Putamen (tissue), 1 donor: ENCODE results near the gene GRM1.

Experiments used
- DNase-seq: peaks from one replicate; pipeline ENCODE4 v3.0.0-alpha.2; 2016; ENCODE audit warnings: low spot score

Gene GRM1

DNA sequence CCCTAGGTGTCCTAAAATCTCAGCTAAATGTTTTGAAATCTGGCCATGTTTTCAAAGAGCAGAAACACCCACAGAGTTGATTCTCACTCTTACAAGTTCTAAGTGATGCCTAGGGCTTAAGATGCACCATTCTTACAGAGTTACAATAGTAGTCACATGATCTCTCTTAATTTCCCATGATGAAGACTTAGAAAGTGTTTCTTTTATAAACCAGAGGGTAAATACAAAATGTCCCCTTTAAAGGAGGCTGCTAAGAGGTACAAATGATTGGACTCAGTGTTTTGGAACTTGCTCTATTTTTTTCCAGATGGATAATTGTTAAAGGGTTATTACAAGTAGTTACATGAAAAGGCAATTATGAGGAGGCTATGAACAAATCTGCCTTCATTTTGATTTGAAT lies 244.6 kb downstream of the GRM1 start:
- DNase-seq, result no peak

GRCh38 chr6:146277142-146277541 lies 248.3 kb downstream of the GRM1 start:
- no peak for DNase-seq

DNA sequence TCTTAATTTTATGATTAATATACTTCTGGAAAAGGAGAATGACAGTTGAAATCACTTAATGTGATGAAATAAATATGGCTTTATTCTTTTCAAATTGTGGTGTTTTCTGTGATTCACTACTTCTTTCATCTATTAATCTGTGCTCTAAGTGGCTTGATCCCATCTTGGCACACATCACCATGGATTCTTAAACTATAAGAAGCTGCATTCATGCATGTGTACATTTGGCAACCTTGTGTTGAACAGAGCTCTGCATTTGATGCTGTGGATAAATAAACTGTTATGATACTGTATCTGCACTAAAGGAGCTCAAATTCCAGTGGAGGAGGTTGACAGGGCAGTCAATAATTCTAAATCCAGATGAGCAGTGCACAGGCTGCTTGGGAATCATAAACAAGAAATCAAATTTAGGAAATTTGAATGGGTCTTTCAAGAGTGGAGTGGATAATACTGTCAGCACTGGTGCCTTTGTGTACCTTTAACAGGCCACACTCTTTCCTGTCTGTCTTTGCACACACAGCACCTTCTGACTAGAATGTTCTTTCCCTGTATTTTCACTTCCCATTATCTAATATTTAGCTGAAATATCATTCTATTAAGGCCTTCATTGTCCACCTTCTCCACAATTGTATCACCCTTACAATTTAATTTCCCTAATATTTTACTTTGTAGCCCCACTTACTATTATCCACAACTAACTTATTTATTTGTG lies 252.9 kb downstream of the GRM1 start:
- DNase-seq, result no peak

GRCh38 chr6:146282837-146283236 lies 254.0 kb downstream of the GRM1 start:
- no peak for DNase-seq

GRCh38 chr6:146284311-146284710 lies 255.4 kb downstream of the GRM1 start:
- no peak for DNase-seq

- DNase-seq, result no peak
Observed at GRCh38 chr6:146286961-146287360, 258.1 kb downstream of the GRM1 start.

- DNase-seq, result no peak
Observed at GRCh38 chr6:146287691-146288369, 259.0 kb downstream of the GRM1 start.

GRCh38 chr6:146289816-146290588 lies 261.1 kb downstream of the GRM1 start:
- DNase-seq, result no peak

GRCh38 chr6:146290589-146290901 lies 261.7 kb downstream of the GRM1 start:
- DNase-seq, result no peak

DNA sequence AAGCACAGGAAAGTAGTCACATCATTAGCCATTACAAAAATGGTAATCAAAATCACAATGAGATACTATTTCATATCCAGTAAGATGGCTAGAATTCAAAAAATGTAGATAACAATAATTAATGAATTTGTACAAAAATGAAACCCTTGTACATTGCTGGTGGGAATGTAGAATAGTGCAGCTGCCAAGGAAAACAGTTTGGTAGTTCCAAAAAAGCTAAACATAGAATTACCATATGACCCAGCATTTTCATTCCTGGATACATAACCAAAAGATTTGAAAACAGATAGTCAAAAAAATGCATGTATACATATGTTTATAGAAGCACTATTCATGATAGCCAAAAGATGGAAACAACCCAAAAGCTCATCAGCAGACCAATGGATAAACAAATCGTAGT lies 263.6 kb downstream of the GRM1 start:
- no peak for DNase-seq

DNA sequence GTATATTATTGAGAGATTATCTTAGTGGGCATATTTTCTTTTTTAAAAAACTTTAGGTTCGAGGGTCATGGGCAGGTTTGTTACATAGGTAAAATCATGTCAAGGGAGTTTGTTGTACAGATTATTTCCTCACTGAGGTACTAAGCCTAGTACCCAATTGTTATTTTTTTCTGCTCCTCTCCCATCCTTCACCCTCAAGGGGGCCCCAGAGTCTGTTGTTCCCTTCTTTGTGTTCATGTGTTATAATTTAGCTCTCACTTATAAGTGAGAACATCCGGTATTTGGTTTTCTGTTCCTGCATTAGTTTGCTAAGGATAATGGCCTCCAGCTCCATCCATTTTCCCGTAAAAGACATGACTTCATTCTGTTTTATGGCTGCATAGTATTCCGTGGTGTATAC lies 266.8 kb downstream of the GRM1 start:
- DNase-seq, result no peak

DNA sequence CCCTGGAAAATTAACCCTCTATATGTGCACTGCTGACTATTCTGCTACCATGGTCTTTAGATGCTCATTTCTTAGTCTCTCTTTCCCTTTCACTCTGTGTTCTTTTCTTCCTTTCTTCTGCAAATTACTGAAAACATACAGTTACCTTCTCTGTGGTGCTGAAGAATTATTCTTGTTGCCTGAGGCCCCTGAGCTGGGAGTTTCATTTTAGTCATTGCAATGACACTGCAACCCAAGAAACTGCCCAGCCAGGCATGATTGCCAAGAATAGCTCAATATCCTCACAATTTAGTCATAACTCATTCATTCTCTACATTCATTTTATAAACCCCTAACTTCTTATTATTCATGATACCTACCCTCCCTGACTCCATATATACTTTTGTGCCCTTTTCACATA lies 269.0 kb downstream of the GRM1 start:
- no peak for DNase-seq

DNA sequence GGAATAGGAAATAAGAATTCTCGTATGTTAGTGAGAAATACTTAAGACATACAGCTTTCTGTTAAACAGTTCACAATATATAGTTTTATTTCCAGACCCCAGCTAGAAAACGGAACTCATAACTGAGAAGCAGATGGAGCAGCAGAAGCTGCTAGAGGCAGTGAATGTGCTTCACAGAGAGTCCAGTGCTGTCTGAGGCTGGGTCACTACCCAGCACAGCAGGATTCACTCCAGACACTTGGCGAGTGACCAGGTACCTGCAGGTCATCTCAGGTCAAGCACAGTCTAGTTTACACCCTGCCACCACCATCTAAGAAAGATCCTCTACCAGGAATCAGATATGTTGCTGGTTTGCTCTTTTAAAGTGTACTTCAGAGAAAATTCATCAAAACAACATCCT lies 271.7 kb downstream of the GRM1 start:
- DNase-seq, result no peak

DNA sequence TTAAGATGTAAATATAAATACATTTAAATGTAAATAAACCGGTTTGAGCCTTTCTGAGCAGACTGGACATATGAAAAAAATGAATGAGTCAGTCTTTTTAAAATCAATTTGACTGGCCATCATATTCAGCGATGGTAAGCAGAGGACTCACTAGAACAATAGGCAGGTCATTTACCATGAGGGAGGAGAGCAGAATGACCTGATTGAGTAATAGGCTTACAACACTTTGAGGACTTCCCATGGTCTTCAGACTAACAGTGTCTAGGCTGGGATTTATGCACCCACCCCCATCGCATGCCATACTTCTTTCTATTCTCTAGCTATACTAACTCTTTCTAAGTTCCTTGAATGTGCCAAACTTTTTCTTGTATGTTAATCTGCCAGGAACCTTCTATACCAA lies 272.9 kb downstream of the GRM1 start:
- DNase-seq, result no peak

DNA sequence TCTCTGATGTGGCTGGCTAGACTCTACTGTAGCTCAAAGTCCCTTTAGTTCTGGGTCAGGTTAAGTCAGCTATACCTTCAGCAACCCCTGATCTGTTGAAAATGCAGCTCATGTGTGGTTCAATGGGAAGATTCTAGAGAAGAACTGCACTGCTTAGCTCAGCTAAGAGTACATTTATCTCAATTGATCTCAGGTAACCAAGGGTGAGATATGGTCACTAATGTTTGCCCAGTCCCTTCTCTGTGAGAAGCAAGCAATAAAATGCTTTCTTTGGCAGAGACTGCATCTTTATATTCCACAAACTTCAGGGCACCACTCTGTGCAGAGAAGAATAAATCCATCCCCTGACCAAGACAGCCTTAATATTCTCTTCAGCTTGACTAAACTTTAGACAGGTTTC lies 274.1 kb downstream of the GRM1 start:
- no peak for DNase-seq

DNA sequence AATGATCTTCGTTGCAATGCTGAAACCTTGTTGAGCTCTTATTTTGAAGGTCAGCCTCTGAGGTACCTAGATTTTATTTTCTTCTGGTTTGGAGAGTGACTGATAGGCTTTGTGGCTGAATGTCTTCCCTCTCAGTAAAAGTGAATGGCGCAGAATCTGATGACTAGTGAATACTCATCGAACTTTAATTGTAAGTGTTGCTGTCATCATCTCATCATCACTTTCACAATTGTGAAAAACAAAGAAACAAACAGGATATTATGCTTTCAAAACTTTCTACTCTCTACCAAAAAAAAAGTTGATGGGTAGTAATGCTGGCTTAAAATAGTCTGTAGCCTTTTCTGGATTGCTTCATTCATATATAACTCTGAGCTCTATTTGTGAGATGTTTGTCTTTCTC lies 275.3 kb downstream of the GRM1 start:
- DNase-seq, result no peak

DNA sequence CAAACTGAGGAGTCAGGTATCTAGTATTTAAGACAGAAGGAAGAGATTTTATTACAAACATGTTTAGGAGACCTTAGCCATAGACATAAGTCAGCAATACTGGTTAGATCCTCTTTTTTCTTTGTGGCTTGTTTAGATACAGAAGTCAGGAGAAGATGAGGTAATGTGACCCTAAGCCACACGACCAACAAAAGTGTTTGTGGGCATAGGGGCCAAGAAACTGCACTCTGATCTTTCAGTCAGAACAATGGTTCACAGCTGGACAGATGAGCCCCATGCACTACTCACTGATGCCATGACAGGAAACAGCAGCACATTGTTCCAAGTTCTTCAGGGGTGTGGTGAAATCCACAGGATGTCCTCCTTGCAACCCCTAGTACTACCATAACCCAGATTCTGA lies 276.2 kb downstream of the GRM1 start:
- peak; percentile 14 for DNase-seq

DNA sequence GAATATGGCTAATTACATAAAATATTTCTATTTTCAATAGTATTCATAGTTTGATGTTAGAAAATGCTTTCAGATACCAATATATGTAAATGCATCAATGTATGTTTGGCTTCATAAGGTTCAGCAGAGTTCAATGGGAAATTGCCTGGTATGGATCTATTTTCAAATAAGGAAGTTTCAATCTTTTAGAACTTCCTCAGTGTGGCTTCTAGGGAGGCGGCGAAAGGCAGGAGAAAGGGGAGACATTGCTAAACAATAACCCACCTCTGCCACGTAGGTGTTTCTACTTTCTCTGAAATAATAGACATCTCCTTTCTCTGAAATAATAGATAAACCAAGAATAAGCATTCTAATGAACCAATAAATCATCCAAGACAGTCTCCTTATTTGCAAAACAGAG lies 277.1 kb downstream of the GRM1 start:
- no peak for DNase-seq

GRCh38 chr6:146310628-146311027 lies 281.8 kb downstream of the GRM1 start:
- no peak for DNase-seq

- no peak for DNase-seq
Observed at GRCh38 chr6:146311079-146311478, 282.2 kb downstream of the GRM1 start.

DNA sequence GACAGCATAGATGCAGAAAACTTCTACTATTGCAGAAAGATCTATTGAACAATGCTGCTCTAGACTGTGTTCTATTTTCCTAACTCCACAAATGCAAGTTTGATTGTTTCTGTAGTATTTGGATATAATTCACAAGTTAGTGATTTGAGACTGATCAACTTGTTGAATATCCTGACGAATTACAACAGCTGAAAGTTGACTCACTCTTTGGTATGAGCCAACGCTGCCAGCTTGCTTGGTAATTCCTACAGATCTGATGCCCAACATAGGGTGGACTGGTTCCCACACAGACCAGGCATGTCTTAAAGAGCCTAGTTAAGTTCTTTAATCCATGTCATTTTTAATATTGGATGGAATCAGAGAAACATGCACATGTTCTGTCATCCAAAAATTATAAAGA lies 283.7 kb downstream of the GRM1 start:
- no peak for DNase-seq

DNA sequence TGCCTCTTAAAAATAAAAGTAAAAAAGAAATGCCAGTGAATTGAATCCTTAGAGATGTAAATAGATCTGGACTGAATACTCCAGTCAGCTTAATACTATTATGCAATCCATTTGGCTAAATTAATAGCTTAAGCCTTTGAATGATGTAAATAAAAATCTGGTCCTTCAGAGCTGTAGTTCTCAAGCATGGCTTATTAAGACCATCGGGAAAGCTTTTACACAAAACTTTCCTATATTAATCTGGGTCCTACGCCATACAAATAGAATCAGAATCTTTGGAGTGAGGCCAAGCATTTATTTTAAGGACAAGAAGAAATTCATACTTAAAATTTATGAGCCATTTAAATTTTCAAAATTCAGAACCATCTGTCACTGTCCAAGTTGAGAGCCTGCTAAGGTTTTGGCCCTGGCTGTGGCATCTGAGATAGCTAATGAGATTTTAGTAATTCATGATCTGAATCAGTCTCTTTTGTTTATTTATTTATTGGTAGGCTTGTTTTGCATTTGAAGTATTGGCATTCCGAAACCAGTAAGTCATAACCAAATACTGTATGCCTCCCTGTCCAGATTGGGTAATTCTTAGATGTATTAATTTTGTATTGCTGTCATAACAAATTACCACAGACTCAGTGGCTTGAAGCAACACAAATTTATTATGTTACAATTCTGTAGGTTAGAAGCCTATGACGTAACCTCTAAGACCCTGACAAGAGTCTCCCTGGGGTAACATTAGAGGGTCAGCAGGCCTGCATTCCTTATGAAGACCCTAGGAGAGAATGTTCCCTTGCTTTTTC lies 286.7 kb downstream of the GRM1 start:
- no peak for DNase-seq

- DNase-seq, result no peak
Observed at GRCh38 chr6:146316175-146316495, 287.3 kb downstream of the GRM1 start.
